Stimulated activated CD8-positive, alpha-beta memory T cell treated with anti-CD3 and anti-CD28 coated beads, Interleukin-7, amount 100 ng/mL, for 48 hours (primary cell): Measurements from ENCODE around the gene SAMD4B.

Experiments used
- DNase-seq, 2 donors: peaks; one replicate each; pipeline ENCODE4 v3.0.0-alpha.2; 2020; ENCODE audit warnings: low read depth in 1 of 2; ENCODE audit errors: extremely low read depth in 1 of 2

SAMD4B gene

GRCh38 chr19:39386557-39386956 is 44.3 kb downstream of the SAMD4B start:
- DNase-seq = no peak

DNA sequence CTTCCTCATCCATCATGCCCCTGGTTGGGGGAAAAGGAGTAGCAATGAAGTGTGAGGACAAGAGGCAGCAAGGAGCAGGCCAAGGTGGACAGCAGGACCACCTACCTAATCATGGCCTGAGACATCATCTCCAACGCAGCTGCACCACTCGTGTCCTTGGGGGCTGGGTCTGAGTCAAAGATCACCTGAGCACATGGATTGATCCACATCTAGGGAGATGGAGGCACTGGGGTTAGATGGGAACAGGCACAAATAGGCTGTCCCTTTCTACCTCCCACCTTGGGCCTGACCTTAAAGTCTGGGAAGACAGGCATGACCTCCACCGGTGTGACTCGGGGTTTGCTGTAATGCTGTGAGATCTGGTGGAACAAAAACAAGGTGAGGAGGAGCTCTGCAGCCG is 46.4 kb downstream of the SAMD4B start:
- DNase-seq = no peak

GRCh38 chr19:39389631-39390414 is 47.6 kb downstream of the SAMD4B start:
- no peak for DNase-seq

DNA sequence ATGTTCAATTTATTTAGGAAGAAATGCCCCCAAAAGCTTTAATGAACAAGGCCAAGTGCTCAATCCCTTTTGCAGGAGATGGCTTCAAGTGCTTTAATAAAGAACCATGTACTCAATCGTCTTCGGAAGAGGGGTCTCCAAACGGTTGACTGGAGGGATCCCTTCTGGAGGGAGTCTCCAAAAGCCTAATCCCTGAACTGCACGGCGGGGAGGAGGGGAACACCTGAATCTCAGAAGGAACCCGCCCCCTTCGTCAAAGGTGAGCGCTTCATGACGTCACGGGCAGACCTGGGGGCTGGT is 48.2 kb downstream of the SAMD4B start:
- DNase-seq = no peak

DNA sequence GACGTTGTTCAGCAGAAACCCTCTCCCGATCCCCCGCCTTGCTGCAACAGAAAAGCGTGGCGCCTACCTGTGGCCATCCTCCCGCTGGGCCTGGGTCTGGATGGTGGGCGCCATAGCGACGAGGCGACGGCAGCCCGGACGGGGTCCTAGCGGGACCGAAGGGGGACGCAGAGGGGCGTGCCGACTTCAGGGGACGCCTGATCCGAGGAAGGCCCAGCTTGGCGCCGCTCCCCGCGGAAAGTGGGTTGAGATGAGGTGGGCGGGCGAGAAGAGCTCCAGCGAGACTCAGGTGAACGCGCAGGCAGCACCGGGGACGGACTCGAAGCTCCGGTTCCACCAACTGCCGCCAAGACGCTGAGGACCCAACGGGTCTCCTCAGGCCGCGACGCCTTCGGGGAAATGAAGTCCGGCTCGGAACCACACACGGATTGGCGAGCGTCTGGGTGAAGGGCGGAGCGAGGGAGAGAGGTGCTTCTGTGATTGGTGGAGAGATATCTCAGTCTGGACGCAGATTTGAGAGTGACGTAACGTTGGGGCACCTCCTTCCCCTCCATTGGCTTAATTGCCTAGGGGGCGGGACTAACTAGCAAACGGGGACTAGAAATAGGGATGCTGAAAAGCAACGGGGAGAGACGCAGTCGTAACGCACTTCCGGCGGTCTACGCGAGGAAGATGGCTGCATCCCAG is 48.7 kb downstream of the SAMD4B start, which contains the start of the genes MED29 and PAF1:
Gene MED29, plus strand, starts transcription at position 628 of the 687 bp plus-strand sequence. Its CDS starts 45 bp downstream, at position 673.
Gene PAF1, minus strand, starts transcription at position 356 of the 687 bp plus-strand sequence. Its CDS starts 242 bp downstream, at position 114.
- DNase-seq = peak; percentile 89 to 96

- DNase-seq = peak; percentile 84 to 89
Measured at GRCh38 chr19:39397360-39398296, 55.4 kb downstream of the SAMD4B start.

DNA sequence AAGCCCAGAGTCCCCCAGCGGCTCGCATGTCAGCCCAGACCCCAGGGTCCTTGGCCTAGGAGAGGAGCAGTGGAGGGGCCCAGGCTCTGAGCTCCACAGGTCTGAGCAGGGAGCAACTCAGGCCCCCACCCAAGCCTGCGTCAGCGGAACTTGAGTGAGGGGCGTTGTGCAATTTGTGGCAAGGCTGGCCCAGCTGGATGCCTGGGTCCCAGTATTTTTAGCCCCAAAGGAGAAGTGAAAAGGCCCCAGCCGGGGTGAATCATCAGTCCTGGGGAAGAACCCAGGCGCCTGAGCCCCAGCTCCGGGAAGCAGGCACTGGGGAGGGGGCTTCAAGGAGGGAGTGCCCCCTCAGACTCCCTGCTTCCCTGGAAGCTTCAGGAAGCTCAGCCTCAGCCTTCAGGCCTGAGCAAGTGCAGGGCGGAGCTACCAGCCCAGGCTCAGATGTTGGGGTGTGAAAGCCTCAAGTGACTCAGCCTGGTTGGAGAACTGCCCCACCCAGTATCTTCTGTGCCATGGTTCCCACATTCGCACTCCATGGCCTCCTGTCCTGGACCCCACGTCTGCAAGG is 56.2 kb downstream of the SAMD4B start:
- peak in 1 of 2 donors; percentile 65 for DNase-seq

DNA sequence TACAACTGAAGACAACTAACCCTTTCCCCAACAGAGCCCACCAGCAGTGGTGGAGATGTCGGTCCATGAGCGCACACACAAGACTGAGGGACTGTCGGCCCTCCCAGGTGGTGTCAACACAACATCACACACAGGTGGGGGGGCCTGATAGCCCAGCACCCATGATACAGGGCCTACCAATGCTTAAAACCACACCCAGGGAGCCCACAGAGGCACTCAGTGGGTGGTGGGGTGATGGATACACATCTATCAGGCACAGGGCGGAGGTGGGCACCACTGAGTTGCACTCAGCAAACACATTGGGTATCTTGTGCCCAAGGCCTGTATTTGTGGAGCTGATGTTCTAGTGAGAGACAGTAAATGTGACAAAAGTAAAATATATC is 57.4 kb downstream of the SAMD4B start:
- DNase-seq = no peak

GRCh38 chr19:39400061-39400460 is 57.8 kb downstream of the SAMD4B start:
- DNase-seq = no peak

DNA sequence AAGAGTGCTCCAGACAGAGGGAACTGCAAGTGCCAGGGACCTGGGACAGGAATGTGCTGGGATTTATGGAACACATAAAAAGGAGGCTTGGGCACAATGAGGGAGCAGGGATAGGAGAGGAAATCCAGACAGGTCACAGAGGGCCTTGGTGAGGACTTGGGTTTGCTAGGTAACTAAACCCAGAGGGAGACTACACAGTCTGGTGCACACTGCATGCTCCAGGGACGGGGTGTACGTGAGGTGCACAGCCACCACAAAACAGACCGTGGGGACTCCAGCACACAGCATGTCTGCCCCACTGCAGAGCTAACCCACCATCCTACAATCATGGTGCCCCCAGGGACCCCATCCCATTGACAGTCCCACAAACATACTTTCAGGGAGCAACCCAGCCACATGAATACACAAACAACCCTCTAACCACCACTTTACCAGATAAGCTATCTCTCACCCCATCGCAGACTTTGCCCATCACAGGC is 58.9 kb downstream of the SAMD4B start:
- no peak for DNase-seq

DNA sequence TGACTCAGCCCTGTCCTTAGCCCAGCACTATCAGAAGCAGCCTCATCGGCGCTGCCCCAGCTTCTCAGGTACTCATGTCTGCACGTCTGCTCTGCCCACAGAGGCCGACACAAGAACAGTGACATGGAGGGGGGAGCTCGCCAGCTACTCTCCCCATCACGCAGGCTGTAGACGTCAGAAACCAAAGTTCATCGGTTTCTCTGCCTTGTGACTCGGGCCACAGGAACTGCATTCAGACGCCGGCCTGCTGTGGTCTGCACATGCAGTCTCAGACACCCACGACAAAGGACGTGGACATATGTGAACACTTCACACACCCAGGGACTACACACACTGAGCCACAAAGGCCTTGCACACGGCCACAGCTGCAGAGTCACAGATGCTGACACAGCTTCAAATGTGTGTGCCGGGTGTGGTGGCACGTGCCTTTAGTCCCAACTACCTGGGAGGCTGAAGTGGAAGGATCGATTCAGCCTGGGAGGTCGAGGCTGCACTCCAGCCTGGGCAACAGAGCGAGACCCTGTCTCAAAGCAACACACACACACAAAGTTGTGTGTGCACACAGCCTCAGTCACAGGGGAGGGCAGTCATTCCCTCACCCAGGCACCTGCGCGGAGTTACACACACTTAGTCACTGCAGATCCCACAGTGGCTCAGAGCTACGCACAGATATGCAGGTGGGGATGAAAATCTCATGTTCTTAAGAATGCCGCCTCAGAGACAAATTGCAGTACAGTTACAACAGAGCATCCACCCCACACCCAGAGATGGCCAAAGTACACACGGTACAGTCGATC is 59.5 kb downstream of the SAMD4B start:
- peak; percentile 69 to 87 for DNase-seq

DNA sequence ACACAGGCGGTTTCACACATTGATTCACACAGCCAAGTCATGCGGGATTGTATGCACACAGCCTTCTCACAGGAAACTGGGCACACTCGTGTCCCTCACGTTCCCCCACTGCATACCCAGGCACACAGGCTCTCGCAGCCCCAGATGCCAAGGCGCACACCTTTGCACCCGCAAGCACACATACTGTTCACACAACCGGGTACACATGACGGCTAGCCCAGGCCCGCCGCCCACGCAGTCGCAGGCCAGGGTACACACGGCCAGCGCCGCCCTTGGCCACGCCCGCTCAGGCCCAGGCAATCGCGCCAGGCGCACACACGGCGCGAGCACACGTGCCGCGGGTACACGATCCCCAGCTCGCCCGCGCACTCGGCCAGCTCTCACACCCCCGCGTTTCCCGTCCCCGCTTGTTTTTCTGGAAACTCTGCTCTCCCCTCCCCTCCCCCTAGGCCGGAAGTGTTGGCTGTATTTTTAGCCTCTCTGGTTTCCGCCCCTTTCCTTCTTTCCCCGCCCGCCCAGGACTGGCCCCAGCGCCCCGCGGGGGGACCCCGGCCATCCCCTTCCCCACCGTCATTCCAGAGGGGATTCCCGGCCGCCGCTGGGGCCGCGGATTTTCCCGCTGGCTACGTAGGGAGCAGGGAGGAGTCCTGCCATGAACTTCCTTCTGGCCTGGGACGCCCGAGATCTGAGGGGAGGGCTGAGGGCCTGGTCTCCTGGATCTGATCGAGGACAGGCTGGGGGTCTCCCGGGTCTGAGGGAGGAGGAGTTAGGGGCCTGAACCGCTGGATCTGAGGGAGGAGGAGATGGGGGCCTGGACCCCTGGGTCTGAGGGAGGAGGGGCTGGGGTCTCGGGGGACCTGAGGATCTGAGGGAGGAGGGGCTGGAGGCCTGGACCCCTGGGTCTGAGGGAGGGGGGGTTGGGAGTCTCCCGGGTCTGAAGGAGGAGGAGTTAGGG is 60.4 kb downstream of the SAMD4B start:
- DNase-seq = peak; percentile 66 to 84

DNA sequence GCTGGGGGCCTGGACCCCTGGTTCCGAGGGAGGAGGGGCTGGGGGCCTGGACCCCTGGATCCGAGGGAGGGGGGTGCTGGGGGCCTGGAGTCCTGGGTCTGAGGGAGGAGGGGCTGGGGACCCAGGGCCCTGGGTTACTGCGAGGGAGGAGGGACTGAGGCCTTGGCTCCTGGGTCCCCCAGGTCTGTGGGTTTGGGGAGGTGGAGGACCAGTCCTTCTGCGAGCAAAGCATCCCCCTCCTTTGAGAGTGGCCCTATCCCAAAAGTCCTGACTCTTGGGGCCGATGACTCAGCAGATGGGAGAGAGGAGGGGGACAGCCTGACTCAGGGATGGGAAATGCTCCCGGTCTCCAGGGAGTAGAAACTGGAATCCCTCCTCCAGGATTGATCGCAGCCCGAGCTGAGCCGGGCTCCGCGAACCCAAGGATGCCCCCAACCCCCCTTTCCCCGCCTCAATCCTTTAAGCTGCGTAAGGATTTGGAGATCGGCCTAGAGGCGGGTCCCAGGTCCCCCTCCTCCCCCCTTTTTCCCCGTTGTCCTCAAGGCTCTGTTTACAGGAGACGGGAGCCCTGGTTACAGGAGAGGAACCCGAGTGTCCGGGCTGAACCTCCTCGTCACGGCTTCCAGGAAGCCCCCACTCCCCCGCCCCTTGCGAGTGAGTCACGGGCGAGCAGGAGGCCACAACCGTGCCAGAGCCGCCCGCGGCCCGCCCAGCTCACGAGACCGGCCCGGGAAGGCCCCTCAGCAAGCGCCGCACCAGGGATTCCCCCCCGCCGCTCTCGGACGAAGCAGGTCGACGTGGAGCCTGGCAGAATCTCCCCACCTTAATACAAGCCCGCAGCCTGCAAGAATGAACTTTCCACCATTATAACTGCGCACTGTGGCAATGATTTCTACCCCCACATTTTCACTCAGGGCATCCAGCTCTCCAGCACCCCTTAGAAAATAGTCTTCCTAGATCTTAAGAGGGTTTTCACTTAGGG is 61.4 kb downstream of the SAMD4B start:
- DNase-seq = peak; percentile 95 to 96

GRCh38 chr19:39405261-39405957 is 63.2 kb downstream of the SAMD4B start:
- no peak for DNase-seq

- peak; percentile 68 to 89 for DNase-seq
Measured at GRCh38 chr19:39405958-39406655, 63.9 kb downstream of the SAMD4B start.

DNA sequence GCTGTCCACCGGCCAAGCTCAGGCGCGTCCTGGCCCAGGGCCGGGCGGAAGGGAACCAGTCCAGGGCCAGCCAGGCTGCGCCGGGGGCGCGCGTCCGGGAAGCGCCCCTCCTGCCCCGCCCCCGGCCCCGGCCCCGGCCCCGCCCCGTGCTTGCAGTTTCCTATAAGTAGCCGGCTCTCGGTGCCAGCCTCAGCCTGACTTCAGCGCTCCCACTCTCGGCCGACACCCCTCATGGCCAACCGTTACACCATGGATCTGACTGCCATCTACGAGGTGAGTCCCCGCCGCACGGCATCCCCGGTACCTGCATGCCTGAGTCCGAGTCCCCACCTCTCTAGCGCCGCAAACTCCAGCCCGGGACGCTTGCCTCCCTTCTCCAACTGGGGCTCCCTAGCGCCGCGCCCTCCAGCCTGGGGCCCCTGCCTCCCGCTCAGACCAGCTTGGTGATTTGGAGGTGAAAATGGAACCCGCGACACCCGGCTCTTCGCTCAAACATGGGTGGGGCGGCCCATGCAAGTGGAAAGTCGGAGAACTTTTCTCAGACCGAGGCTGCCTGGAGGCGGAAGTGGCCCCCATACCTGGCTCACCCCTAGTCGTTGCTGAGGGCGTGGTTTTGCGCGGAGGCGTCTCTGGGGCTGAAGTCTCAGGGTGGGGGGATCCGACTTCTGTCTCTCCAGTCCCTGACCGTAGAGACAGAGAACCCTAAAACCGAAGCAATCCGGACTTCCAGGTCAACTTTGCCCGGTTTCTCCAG is 64.6 kb downstream of the SAMD4B start, which contains the start of gene ZFP36:
Gene ZFP36, plus strand, starts transcription at position 192 of the 754 bp plus-strand sequence. Its CDS starts 58 bp downstream, at position 250.
- DNase-seq = peak; percentile 70 to 79
